HUES64 (cell line): ENCODE results near the gene CITED1.
"Not testable (repeated sequence)": the region's sequence is repeated elsewhere in the genome, so short reads cannot be mapped to it uniquely, and the experiment has no call there.

Source experiments
- H3K27ac ChIP-seq: 2 replicates; pipeline ENCODE4 v1.7.0; 2013; ENCODE audit warnings: low read depth, low read length, inconsistent platforms
- H3K27me3 ChIP-seq: 2 replicates; pipeline ENCODE4 v1.6.1; 2013; ENCODE audit warnings: mild to moderate bottlenecking, low read length; ENCODE audit not compliant: insufficient read depth
- H3K36me3 ChIP-seq: 2 replicates; pipeline ENCODE4 v1.6.1; 2013; ENCODE audit warnings: mild to moderate bottlenecking, low read length; ENCODE audit not compliant: insufficient read depth
- H3K4me1 ChIP-seq: 2 replicates; pipeline ENCODE4 v1.6.1; 2013; ENCODE audit warnings: mild to moderate bottlenecking, low read length, moderate library complexity; ENCODE audit not compliant: insufficient read depth
- H3K4me3 ChIP-seq: 2 replicates; pipeline ENCODE4 v1.5.1; 2013; ENCODE audit warnings: mild to moderate bottlenecking, low read length, moderate library complexity
- H3K9ac ChIP-seq: 2 replicates; pipeline ENCODE4 v1.6.1; 2013; ENCODE audit warnings: mild to moderate bottlenecking, low read depth, low read length
- H3K9me3 ChIP-seq: 2 replicates; pipeline ENCODE4 v1.6.1; 2013; ENCODE audit warnings: low read depth, low read length; ENCODE audit not compliant: insufficient read depth
- WGBS: fragments of 150-250, 120-280 bp; methylation state at CpG from one replicate; pipeline ENCODE4 v1.1.7; 2013; ENCODE audit warnings: missing lambda C conversion rate; 5-methylcytosine and 5-hydroxymethylcytosine counted together

The CITED1 gene

DNA sequence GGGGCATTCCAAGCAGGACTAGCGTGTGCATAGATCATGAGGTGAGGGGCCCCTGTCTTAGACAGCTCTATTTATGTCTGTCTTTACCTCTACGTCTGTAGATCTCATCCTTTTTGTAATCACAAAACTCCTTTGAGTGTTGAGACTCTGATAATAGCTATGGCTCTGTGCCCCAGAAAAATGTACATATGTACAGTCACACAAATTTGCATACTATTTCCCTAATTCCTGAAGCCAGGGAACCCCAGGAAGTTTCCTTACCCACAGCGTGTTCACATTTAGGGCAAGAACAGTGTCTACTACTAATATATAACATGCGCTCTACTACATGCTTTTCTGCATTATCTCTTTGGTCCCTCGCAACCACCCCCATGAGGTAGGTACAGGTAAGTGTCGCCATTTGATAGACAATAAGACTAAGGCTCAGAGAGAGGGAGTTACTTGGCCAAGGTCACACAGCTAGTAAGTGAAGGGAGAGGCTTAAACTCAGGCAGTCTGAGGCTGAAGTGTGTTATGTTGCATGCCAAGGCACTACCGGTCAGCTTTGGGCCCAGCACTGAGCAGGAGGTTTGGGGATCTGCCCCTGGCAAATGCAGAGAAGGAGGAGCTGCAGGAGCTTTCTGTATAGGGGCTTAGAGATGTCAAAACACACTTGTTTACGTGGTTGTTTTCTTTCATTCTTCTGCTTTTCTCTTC lies 21.0 kb upstream of the CITED1 start:
- Histone ChIP-seq H3K4me1 (peaks cover 4% of the 10 kb centered on the region), H3K9ac (no peak overlapping the region), H3K36me3 (no peaks in the 10 kb centered on the region), H3K27me3 (no peaks in the 10 kb centered on the region), H3K27ac (no peak overlapping the region), H3K4me3 (no peak overlapping the region), H3K9me3 (no peaks in the 10 kb centered on the region)
- WGBS: 81% methylated on average over 7 of the region's 8 CpGs

- not testable (repeated sequence) for H3K27me3 ChIP-seq, H3K27ac ChIP-seq, H3K9me3 ChIP-seq, H3K9ac ChIP-seq, H3K4me1 ChIP-seq, H3K4me3 ChIP-seq, H3K36me3 ChIP-seq
- WGBS: no CpG with 5 or more reads among the region's 8 CpGs
Measured at GRCh38 chrX:72319651-72320050, 13.9 kb upstream of the CITED1 start.

DNA sequence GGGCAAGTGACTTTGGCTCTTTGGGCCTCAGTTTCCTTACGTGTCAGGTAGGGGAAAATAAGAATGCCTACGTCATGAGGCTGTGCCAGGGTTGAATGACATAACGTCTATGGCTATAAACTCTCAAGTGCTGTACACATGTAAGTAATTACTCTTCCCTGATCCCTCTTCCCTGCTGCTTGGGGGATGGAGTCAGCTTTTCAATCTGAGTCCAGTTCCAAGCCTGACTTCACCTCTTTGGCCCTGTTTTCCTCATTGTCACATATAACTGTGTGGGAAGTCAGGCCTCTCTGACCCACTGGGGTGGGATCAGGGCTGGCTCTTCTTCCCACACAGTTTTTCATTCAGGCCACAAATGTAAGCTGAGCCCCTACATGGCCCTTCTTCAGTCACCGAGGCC lies 11.4 kb upstream of the CITED1 start:
- Histone ChIP-seq H3K36me3 (no peaks in the 10 kb centered on the region), H3K9me3 (no peaks in the 10 kb centered on the region), H3K9ac (no peak overlapping the region), H3K4me3 (no peak overlapping the region), H3K27ac (no peak overlapping the region), H3K4me1 (no peaks in the 10 kb centered on the region), H3K27me3 (peaks cover 13% of the 10 kb centered on the region)
- 93% methylated on average over 4 of the region's 4 CpGs for WGBS

GRCh38 chrX:72316408-72317110 lies 10.8 kb upstream of the CITED1 start:
- WGBS: 40% methylated on average over 12 of the region's 12 CpGs
- no peaks in the 10 kb centered on the region for H3K36me3 ChIP-seq
- H3K9ac ChIP-seq: no peak overlapping the region
- H3K27ac ChIP-seq: no peak overlapping the region
- no peaks in the 10 kb centered on the region for H3K4me1 ChIP-seq
- no peaks in the 10 kb centered on the region for H3K9me3 ChIP-seq
- H3K27me3 ChIP-seq: peaks cover 13% of the 10 kb centered on the region
- H3K4me3 ChIP-seq: no peak overlapping the region

- no peak overlapping the region for H3K27ac ChIP-seq
- no peaks in the 10 kb centered on the region for H3K4me1 ChIP-seq
- H3K4me3 ChIP-seq: no peak overlapping the region
- no peak overlapping the region for H3K9ac ChIP-seq
- no peaks in the 10 kb centered on the region for H3K36me3 ChIP-seq
- no peaks in the 10 kb centered on the region for H3K9me3 ChIP-seq
- peaks cover 20% of the 10 kb centered on the region for H3K27me3 ChIP-seq
- WGBS: 90% methylated on average over 2 of the region's 3 CpGs
Measured at GRCh38 chrX:72314881-72315280, 9.2 kb upstream of the CITED1 start.

GRCh38 chrX:72313707-72314641 lies 8.3 kb upstream of the CITED1 start:
- Histone ChIP-seq H3K36me3 (no peaks in the 10 kb centered on the region), H3K9me3 (no peaks in the 10 kb centered on the region), H3K27me3 (peaks cover 29% of the 10 kb centered on the region), H3K4me1 (no peaks in the 10 kb centered on the region), H3K4me3 (no peak overlapping the region), H3K27ac (no peak overlapping the region), H3K9ac (no peak overlapping the region)
- WGBS: 80% methylated on average over 8 of the region's 8 CpGs

GRCh38 chrX:72312311-72312940 lies 6.7 kb upstream of the CITED1 start:
- Histone ChIP-seq H3K9ac (no peak overlapping the region), H3K4me1 (no peaks in the 10 kb centered on the region), H3K27ac (no peak overlapping the region), H3K9me3 (no peaks in the 10 kb centered on the region), H3K4me3 (no peak overlapping the region), H3K36me3 (no peaks in the 10 kb centered on the region), H3K27me3 (peaks cover 43% of the 10 kb centered on the region)
- 86% methylated on average over 14 of the region's 14 CpGs for WGBS

DNA sequence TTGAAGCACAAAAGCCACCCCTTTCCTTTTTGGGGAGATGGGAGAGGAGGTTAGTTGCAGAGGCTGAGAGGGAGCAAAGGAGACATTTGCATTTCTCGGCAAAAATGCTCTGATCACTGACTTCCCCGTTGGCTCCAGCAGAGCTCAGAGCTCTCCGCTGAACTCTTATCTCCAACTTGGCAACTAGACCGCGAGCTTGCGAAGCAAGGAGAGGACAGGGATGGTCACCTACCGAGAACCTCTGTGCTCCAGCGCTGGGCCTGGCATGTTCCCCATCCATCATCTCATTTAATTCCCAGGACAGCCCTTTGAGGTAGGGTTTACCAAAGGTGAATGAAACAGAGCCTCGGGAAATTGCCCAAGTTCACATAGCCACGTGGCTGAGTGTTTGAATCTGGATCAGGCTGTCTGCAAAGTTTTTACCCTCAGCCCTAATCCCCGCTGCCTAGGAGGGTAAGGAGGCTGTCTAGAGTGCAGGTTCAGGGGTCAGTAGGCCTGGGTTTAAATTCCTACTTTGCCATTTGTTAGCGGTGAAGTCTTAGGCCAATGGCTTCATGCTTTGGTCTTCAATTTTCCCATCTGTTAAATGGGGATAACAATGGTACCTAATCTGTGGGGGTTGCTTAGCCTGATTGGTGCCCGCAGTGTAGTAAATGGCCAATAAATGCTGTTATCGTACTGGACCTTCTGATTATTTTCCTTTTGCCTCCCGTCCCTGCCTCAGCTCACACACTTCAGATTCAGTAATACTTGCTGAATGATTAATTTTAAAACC lies 3.8 kb upstream of the CITED1 start:
- no peak overlapping the region for H3K27ac ChIP-seq

GRCh38 chrX:72308566-72309296 lies 3.0 kb upstream of the CITED1 start:
- H3K27ac ChIP-seq: no peak overlapping the region
- WGBS: 2% methylated on average over 23 of the region's 24 CpGs
- no peaks in the 10 kb centered on the region for H3K4me1 ChIP-seq
- no peaks in the 10 kb centered on the region for H3K36me3 ChIP-seq
- no peak overlapping the region for H3K9ac ChIP-seq
- H3K27me3 ChIP-seq: peaks cover 68% of the 10 kb centered on the region
- H3K4me3 ChIP-seq: peak overlapping the region; percentile 54
- no peaks in the 10 kb centered on the region for H3K9me3 ChIP-seq

More for the DNA sequence above, 3.8 kb upstream of the CITED1 start:
- 31% methylated on average over 14 of the region's 15 CpGs for WGBS
- no peaks in the 10 kb centered on the region for H3K36me3 ChIP-seq
- H3K4me3 ChIP-seq: peak overlapping the region; percentile 54
- H3K4me1 ChIP-seq: no peaks in the 10 kb centered on the region
- peaks cover 68% of the 10 kb centered on the region for H3K27me3 ChIP-seq
- no peak overlapping the region for H3K9ac ChIP-seq
- H3K9me3 ChIP-seq: no peaks in the 10 kb centered on the region

DNA sequence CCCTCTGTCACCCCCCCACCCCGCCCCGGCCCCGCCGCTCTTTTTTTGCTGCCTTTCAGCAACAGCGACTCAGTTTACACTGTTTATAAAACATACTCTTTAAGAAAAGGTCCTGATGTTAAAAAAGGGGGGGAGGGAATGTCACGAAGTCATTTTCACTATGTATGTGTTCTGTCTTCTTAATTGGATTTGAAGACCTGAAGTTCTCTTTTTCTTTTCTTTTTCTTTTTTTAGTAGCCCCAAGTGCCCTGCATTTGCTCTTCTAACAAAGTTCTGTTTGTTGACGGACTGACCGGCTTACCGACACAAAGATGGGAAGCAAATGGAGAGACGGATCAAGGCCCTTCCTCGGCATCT lies 2.5 kb upstream of the CITED1 start:
- H3K36me3 ChIP-seq: no peaks in the 10 kb centered on the region
- H3K4me1 ChIP-seq: no peaks in the 10 kb centered on the region
- peaks cover 73% of the 10 kb centered on the region for H3K27me3 ChIP-seq
- no peaks in the 10 kb centered on the region for H3K9me3 ChIP-seq
- H3K9ac ChIP-seq: no peak overlapping the region
- WGBS: under 1% methylated on average over 9 of the region's 11 CpGs
- no peak overlapping the region for H3K27ac ChIP-seq
- peak overlapping the region; percentile 54 for H3K4me3 ChIP-seq
